GM18526 (cell line): ENCODE results near the gene ALMS1.

Source experiments
- POLR2A ChIP-seq: IDR thresholded peaks from 3 replicates; pipeline ENCODE4 v1.6.1; 2011; ENCODE audit not compliant: insufficient read length; ENCODE audit errors: extremely low read depth

Gene ALMS1

GRCh38 chr2:73385504-73386341, at the start of gene ALMS1:
Gene ALMS1 (plus strand): TSS chr2:73385836. CDS start chr2:73385869, 33 bp downstream.
- TF ChIP-seq POLR2A: peak; percentile 64

GRCh38 chr2:73337828-73338227, 47.8 kb upstream of the ALMS1 start:
- TF ChIP-seq POLR2A: no peak

GRCh38 chr2:73339201-73339600, 46.4 kb upstream of the ALMS1 start:
- no peak for TF ChIP-seq POLR2A

- no peak for TF ChIP-seq POLR2A
Measured at GRCh38 chr2:73341039-73341438, 44.6 kb upstream of the ALMS1 start.

- TF ChIP-seq POLR2A: no peak
Measured at GRCh38 chr2:73343992-73344391, 41.6 kb upstream of the ALMS1 start.

GRCh38 chr2:73350035-73350691, 35.5 kb upstream of the ALMS1 start:
- TF ChIP-seq POLR2A: no peak

- no peak for TF ChIP-seq POLR2A
Measured at GRCh38 chr2:73356097-73356496, 29.5 kb upstream of the ALMS1 start.

- no peak for TF ChIP-seq POLR2A
Measured at GRCh38 chr2:73359915-73360697, 25.5 kb upstream of the ALMS1 start.

GRCh38 chr2:73366060-73366459, 19.6 kb upstream of the ALMS1 start:
- TF ChIP-seq POLR2A: no peak

- no peak for TF ChIP-seq POLR2A
Measured at GRCh38 chr2:73368781-73369180, 16.9 kb upstream of the ALMS1 start.

- TF ChIP-seq POLR2A: no peak
Measured at GRCh38 chr2:73370348-73370747, 15.3 kb upstream of the ALMS1 start.

- no peak for TF ChIP-seq POLR2A
Measured at GRCh38 chr2:73373344-73373743, 12.3 kb upstream of the ALMS1 start.

- no peak for TF ChIP-seq POLR2A
Measured at GRCh38 chr2:73374269-73374668, 11.4 kb upstream of the ALMS1 start.

- TF ChIP-seq POLR2A: no peak
Measured at GRCh38 chr2:73376681-73377080, 9.0 kb upstream of the ALMS1 start.

GRCh38 chr2:73383036-73383435, 2.6 kb upstream of the ALMS1 start:
- TF ChIP-seq POLR2A: no peak

GRCh38 chr2:73385123-73385503, 523 bp upstream of the ALMS1 start:
- no peak for TF ChIP-seq POLR2A
